ENCODE data around the gene MTERF1.

Gene MTERF1

GRCh38 chr7:91838439-91838838, 42.1 kb downstream of the MTERF1 start:
- H3K9me3 ChIP-seq (ENCODE audit: control insufficient read depth, insufficient read depth, low read length) = peaks cover 13% of the 10 kb centered on the region
- H4K20me1 ChIP-seq (ENCODE audit: control insufficient read depth, insufficient read depth, low read depth, low read length) = no peaks in the 10 kb centered on the region
- no peaks in the 10 kb centered on the region; the same call in 1 of the 2 replicates for H3K9me2 ChIP-seq (replicated peaks; ENCODE audit: control insufficient read depth, low read length)
- H3K27me3 ChIP-seq (ENCODE audit: control insufficient read depth, low read length) = 0 out of 2 replicates have a peak, but pooled peaks cover 3% of the 10 kb centered on the region
- H3K4me3 ChIP-seq (ENCODE audit: low read length) = no peak overlapping the region
- no peaks in the 10 kb centered on the region for H3K79me2 ChIP-seq (ENCODE audit: control insufficient read depth, low read length)
- peaks cover under 1% of the 10 kb centered on the region for H3K4me1 ChIP-seq (ENCODE audit: control insufficient read depth, low read length)
- no peak overlapping the region for H3K4me2 ChIP-seq (ENCODE audit: low read length)
- no peak overlapping the region for H3K27ac ChIP-seq (ENCODE audit: low read depth, low read length)
- no peaks in the 10 kb centered on the region for H3K36me3 ChIP-seq (ENCODE audit: control insufficient read depth, low read length)
- no peaks in the 10 kb centered on the region for H3F3A ChIP-seq (ENCODE audit: control insufficient read depth, insufficient read depth)
- no peak for TF ChIP-seq EZH2phosphoT487 (IDR thresholded peaks at IDR 0.05; ENCODE audit: borderline replicate concordance, low read length)
- TF ChIP-seq, protein P1, sequence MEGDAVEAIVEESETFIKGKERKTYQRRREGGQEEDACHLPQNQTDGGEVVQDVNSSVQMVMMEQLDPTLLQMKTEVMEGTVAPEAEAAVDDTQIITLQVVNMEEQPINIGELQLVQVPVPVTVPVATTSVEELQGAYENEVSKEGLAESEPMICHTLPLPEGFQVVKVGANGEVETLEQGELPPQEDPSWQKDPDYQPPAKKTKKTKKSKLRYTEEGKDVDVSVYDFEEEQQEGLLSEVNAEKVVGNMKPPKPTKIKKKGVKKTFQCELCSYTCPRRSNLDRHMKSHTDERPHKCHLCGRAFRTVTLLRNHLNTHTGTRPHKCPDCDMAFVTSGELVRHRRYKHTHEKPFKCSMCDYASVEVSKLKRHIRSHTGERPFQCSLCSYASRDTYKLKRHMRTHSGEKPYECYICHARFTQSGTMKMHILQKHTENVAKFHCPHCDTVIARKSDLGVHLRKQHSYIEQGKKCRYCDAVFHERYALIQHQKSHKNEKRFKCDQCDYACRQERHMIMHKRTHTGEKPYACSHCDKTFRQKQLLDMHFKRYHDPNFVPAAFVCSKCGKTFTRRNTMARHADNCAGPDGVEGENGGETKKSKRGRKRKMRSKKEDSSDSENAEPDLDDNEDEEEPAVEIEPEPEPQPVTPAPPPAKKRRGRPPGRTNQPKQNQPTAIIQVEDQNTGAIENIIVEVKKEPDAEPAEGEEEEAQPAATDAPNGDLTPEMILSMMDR (IDR thresholded peaks at IDR 0.05; ENCODE audit: low read depth, low read length, poor library complexity, severe bottlenecking) = no peak

- Histone ChIP-seq H3K4me1 (ENCODE audit: control insufficient read depth, low read length) (no peaks in the 10 kb centered on the region), H3K27ac (ENCODE audit: low read depth, low read length) (no peak overlapping the region), H3K27me3 (ENCODE audit: control insufficient read depth, low read length) (0 out of 2 replicates have a peak, but pooled peaks cover 3% of the 10 kb centered on the region), H4K20me1 (ENCODE audit: control insufficient read depth, insufficient read depth, low read depth, low read length) (no peaks in the 10 kb centered on the region), H3F3A (ENCODE audit: control insufficient read depth, insufficient read depth) (no peaks in the 10 kb centered on the region), H3K9me3 (ENCODE audit: control insufficient read depth, insufficient read depth, low read length) (peaks cover 8% of the 10 kb centered on the region), H3K36me3 (ENCODE audit: control insufficient read depth, low read length) (no peaks in the 10 kb centered on the region), H3K9me2 (replicated peaks; ENCODE audit: control insufficient read depth, low read length) (no peaks in the 10 kb centered on the region), H3K79me2 (ENCODE audit: control insufficient read depth, low read length) (no peaks in the 10 kb centered on the region), H3K4me2 (ENCODE audit: low read length) (no peak overlapping the region), H3K4me3 (ENCODE audit: low read length) (no peak overlapping the region)
- TF ChIP-seq EZH2phosphoT487 (IDR thresholded peaks at IDR 0.05; ENCODE audit: borderline replicate concordance, low read length) = no peak
- TF ChIP-seq, protein P1 (IDR thresholded peaks at IDR 0.05; ENCODE audit: low read depth, low read length, poor library complexity, severe bottlenecking) = no peak
Observed at GRCh38 chr7:91837397-91838070, 43.0 kb downstream of the MTERF1 start.

DNA sequence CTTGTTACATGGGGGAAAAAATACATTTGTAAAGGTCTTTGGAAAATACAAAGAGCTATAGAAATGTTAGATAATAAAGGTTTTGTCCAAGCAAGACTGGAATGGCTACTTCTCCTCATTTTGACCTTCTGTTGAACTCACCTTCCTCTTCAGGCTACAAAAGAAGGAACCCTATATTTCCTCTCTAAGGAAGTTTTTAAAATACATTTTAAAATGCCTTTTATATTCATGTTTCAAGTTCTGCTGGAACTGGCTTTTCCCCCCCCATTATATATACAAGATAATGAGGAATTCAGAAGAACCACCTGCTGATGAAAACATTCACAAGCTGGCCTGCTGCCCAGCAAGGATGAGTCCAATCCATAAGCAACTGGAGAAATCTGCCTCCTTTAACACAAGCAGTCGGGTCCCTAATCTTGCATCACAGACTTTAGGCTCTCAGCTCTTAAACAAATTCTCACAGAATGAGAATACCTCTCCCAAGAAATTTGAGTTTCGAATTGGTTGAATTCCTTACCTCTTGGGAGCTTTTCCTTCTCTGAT, 44.6 kb downstream of the MTERF1 start:
- Histone ChIP-seq H4K20me1 (ENCODE audit: control insufficient read depth, insufficient read depth, low read depth, low read length) (no peaks in the 10 kb centered on the region), H3K4me3 (ENCODE audit: low read length) (no peak overlapping the region), H3K36me3 (ENCODE audit: control insufficient read depth, low read length) (no peaks in the 10 kb centered on the region), H3K4me1 (ENCODE audit: control insufficient read depth, low read length) (no peaks in the 10 kb centered on the region), H3K27me3 (ENCODE audit: control insufficient read depth, low read length) (0 out of 2 replicates have a peak, but pooled peaks cover 3% of the 10 kb centered on the region), H3F3A (ENCODE audit: control insufficient read depth, insufficient read depth) (no peaks in the 10 kb centered on the region), H3K79me2 (ENCODE audit: control insufficient read depth, low read length) (no peaks in the 10 kb centered on the region), H3K9me2 (replicated peaks; ENCODE audit: control insufficient read depth, low read length) (no peaks in the 10 kb centered on the region), H3K27ac (ENCODE audit: low read depth, low read length) (no peak overlapping the region), H3K9me3 (ENCODE audit: control insufficient read depth, insufficient read depth, low read length) (no peaks in the 10 kb centered on the region), H3K4me2 (ENCODE audit: low read length) (no peak overlapping the region)
- TF ChIP-seq, protein P1 (IDR thresholded peaks at IDR 0.05; ENCODE audit: low read depth, low read length, poor library complexity, severe bottlenecking) = no peak
- no peak for TF ChIP-seq EZH2phosphoT487 (IDR thresholded peaks at IDR 0.05; ENCODE audit: borderline replicate concordance, low read length)
